IgD-negative memory B cell (primary cell): Measurements from ENCODE around the gene IL36RN. TPM values are rescaled to one million over a fixed set of nuclear protein-coding genes. Genes with fewer than 3 reads are reported as not detected.

Source experiments
- H3K27ac Mint-ChIP-seq, 3 donors: one replicate each; pipeline ENCODE4 v1.8.0; 2020 to 2022; ENCODE audit warnings: mild to moderate bottlenecking in 3 of 3, mixed read lengths in 3 of 3, moderate library complexity in 1 of 3
- H3K27me3 Mint-ChIP-seq: one replicate; pipeline ENCODE4 v1.8.0; 2021; ENCODE audit warnings: mixed read lengths
- H3K36me3 Mint-ChIP-seq: one replicate; pipeline ENCODE4 v1.8.0; 2020; ENCODE audit warnings: mild to moderate bottlenecking, mixed read lengths
- H3K4me1 Mint-ChIP-seq, 3 donors: one replicate each; pipeline ENCODE4 v1.8.0; 2020 to 2022; ENCODE audit warnings: mixed read lengths in 3 of 3, mild to moderate bottlenecking in 1 of 3
- H3K4me3 Mint-ChIP-seq, 4 donors: one replicate each; pipeline ENCODE4 v1.8.0; 2020 to 2022; ENCODE audit warnings: mild to moderate bottlenecking in 4 of 4, mixed read lengths in 4 of 4, moderate library complexity in 3 of 4
- H3K9me3 Mint-ChIP-seq, 3 donors: one replicate each; pipeline ENCODE4 v1.8.0; 2020 to 2021; ENCODE audit warnings: mixed read lengths in 3 of 3, mild to moderate bottlenecking in 1 of 3
- polyA plus RNA-seq: library from polyadenylated mRNA; unstranded; fragments of 300-500 nt; fragmentation: Illumina TruSeq; gene quantifications from one replicate; pipeline ENCODE4 v1.2.3, GENCODE V29; 2021

The IL36RN gene
- not detected for polyA plus RNA-seq

DNA sequence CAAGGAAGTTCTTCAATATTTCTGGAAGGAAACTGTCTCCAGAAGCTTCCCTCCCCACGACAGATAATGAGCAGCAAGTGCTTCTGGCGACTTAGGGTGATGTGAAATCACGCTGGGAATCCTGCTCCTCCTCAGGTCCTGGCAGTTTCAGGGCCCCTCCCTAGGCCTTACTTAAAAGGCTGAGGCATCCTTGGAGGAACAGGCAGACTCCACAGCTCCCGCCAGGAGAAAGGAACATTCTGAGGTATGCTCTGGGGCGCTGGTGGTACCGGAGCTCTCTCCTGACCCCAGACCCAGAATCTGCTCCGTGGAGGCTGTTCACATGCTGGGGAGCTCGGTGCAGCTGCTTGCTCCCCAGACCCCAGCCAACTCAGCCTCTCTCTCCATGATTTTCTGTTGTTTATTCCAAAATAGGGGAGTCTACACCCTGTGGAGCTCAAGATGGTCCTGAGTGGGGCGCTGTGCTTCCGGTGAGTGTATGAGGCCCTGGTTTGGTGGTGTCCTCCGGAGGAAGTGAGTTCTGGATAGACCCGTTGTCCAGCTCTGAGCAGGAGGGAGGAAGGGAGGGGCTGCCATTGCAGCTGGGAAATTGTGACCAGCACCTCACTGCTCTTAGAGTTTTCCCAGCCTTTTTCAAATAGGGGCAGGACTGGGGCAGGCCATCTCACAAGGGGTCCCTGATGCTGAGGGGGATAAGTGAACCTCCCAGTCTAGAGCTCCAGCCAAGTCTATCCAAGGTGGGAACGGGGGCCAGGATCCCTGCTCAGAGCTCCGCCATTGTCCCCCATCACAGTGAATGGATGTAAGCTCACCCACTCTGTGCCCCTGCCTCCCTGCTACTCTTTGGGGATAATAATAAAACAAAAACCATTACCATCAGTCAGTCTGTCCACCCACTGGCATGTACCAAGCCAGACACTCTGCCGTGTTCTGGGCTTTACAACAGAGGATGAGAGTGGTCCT lies at the start of gene IL36RN:
IL36RN (plus strand) TSS at position 201 of the 963 bp plus-strand sequence; CDS start at position 442, 241 bp downstream.
- Mint-ChIP-seq H3K9me3 (peaks cover 9 to 18% (median 12%) of the 10 kb centered on the region in 3 donors), H3K4me1 (no peaks in the 10 kb centered on the region), H3K36me3 (no peaks in the 10 kb centered on the region), H3K27me3 (peaks cover 10% of the 10 kb centered on the region), H3K27ac (no peak within 1 kb of the TSS), H3K4me3 (no peak within 1 kb of the TSS)

- no peak overlapping the region for H3K4me3 Mint-ChIP-seq
- H3K36me3 Mint-ChIP-seq: no peaks in the 10 kb centered on the region
- H3K27me3 Mint-ChIP-seq: peaks cover 8% of the 10 kb centered on the region
Measured at GRCh38 chr2:113009622-113010021, 49.4 kb upstream of the IL36RN start.

GRCh38 chr2:113010088-113010487 lies 48.9 kb upstream of the IL36RN start:
- Mint-ChIP-seq H3K36me3 (no peaks in the 10 kb centered on the region), H3K4me1 (no peaks in the 10 kb centered on the region), H3K27ac (no peak overlapping the region), H3K4me3 (no peak overlapping the region), H3K9me3 (no peaks in the 10 kb centered on the region), H3K27me3 (peaks cover 12% of the 10 kb centered on the region)

More at GRCh38 chr2:113009622-113010021, 49.4 kb upstream of the IL36RN start:
- Mint-ChIP-seq H3K9me3 (no peaks in the 10 kb centered on the region), H3K27ac (no peak overlapping the region), H3K4me1 (no peaks in the 10 kb centered on the region)

GRCh38 chr2:113011108-113011507 lies 47.9 kb upstream of the IL36RN start:
- Mint-ChIP-seq H3K9me3 (no peaks in the 10 kb centered on the region), H3K4me1 (no peaks in the 10 kb centered on the region), H3K27ac (no peak overlapping the region), H3K27me3 (peaks cover 14% of the 10 kb centered on the region), H3K4me3 (no peak overlapping the region), H3K36me3 (no peaks in the 10 kb centered on the region)

- Mint-ChIP-seq H3K27ac (no peak overlapping the region), H3K4me3 (no peak overlapping the region), H3K36me3 (no peaks in the 10 kb centered on the region), H3K4me1 (no peaks in the 10 kb centered on the region), H3K27me3 (peaks cover 26% of the 10 kb centered on the region), H3K9me3 (peaks cover 0 to 6% (median 0%) of the 10 kb centered on the region in 3 donors)
Measured at GRCh38 chr2:113012436-113013335, 46.3 kb upstream of the IL36RN start.

DNA sequence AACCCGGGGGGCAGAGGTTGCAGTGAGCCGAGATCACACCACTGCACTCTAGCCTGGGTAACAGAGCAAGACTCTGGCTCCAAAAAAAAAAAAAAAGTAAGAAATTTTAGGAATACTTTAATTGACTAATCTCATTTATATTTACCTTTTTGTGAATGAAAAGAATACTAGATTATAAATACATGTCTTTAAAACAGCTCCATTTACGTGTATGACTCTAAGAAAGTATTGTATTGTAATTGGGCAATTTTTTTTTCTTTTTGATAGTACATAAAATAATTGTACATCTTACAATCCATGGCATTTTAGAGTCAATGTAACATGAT lies 45.7 kb upstream of the IL36RN start:
- no peaks in the 10 kb centered on the region for H3K4me1 Mint-ChIP-seq
- no peak overlapping the region for H3K27ac Mint-ChIP-seq
- H3K9me3 Mint-ChIP-seq: peaks cover 0 to 7% (median 2%) of the 10 kb centered on the region in 3 donors
- peaks cover 28% of the 10 kb centered on the region for H3K27me3 Mint-ChIP-seq
- H3K4me3 Mint-ChIP-seq: no peak overlapping the region
- H3K36me3 Mint-ChIP-seq: no peaks in the 10 kb centered on the region

GRCh38 chr2:113014067-113014466 lies 44.9 kb upstream of the IL36RN start:
- no peak overlapping the region for H3K27ac Mint-ChIP-seq
- H3K4me1 Mint-ChIP-seq: no peaks in the 10 kb centered on the region
- peaks cover 32% of the 10 kb centered on the region for H3K27me3 Mint-ChIP-seq
- no peak overlapping the region for H3K4me3 Mint-ChIP-seq
- H3K9me3 Mint-ChIP-seq: peaks cover 0 to 14% (median 10%) of the 10 kb centered on the region in 3 donors
- H3K36me3 Mint-ChIP-seq: no peaks in the 10 kb centered on the region

GRCh38 chr2:113015042-113015441 lies 44.0 kb upstream of the IL36RN start:
- no peaks in the 10 kb centered on the region for H3K4me1 Mint-ChIP-seq
- no peak overlapping the region for H3K27ac Mint-ChIP-seq
- H3K4me3 Mint-ChIP-seq: no peak overlapping the region
- no peaks in the 10 kb centered on the region for H3K36me3 Mint-ChIP-seq
- H3K27me3 Mint-ChIP-seq: peaks cover 34% of the 10 kb centered on the region
- peaks cover 0 to 14% (median 10%) of the 10 kb centered on the region in 3 donors for H3K9me3 Mint-ChIP-seq

- H3K27ac Mint-ChIP-seq: no peak overlapping the region
Measured at GRCh38 chr2:113015655-113016054, 43.3 kb upstream of the IL36RN start.

DNA sequence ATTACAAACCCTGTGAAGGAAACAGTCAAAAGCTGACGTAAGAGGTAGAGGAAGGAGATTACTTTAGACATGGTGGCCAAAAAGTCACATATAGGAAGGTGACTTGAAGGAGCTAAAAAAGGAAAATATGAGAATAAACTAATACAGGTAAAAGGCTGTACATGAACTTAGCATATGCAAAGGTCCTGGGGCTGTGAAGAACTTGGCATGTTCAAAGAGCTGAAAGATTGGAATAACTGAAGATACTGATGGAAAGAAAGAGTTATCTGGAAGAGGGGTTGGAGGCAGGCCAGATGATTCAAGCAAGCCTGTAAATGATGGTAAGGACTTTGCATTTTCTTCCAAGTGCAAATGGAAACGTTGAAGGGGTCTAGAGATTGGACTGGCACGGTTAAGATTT lies 40.5 kb upstream of the IL36RN start:
- H3K4me1 Mint-ChIP-seq: no peaks in the 10 kb centered on the region
- H3K36me3 Mint-ChIP-seq: no peaks in the 10 kb centered on the region
- peaks cover 0 to 14% (median 10%) of the 10 kb centered on the region in 3 donors for H3K9me3 Mint-ChIP-seq
- peaks cover 34% of the 10 kb centered on the region for H3K27me3 Mint-ChIP-seq
- H3K4me3 Mint-ChIP-seq: no peak overlapping the region
- H3K27ac Mint-ChIP-seq: no peak overlapping the region

More at GRCh38 chr2:113015655-113016054, 43.3 kb upstream of the IL36RN start:
- Mint-ChIP-seq H3K4me1 (no peaks in the 10 kb centered on the region), H3K4me3 (no peak overlapping the region), H3K36me3 (no peaks in the 10 kb centered on the region), H3K27me3 (peaks cover 34% of the 10 kb centered on the region), H3K9me3 (peaks cover 0 to 14% (median 10%) of the 10 kb centered on the region in 3 donors)

GRCh38 chr2:113021312-113021711 lies 37.7 kb upstream of the IL36RN start:
- Mint-ChIP-seq H3K4me3 (no peak overlapping the region), H3K27me3 (peaks cover 39% of the 10 kb centered on the region), H3K27ac (peak overlapping the region in 1 of 3 donors; percentile 2), H3K4me1 (peaks cover 0 to 7% (median 4%) of the 10 kb centered on the region in 3 donors), H3K36me3 (no peaks in the 10 kb centered on the region), H3K9me3 (peaks cover 0 to 14% (median 10%) of the 10 kb centered on the region in 3 donors)

- H3K27ac Mint-ChIP-seq: no peak overlapping the region
- H3K36me3 Mint-ChIP-seq: no peaks in the 10 kb centered on the region
- peaks cover 0 to 2% (median 0%) of the 10 kb centered on the region in 3 donors for H3K9me3 Mint-ChIP-seq
- H3K4me1 Mint-ChIP-seq: peaks cover 0 to 7% (median 4%) of the 10 kb centered on the region in 3 donors
- H3K27me3 Mint-ChIP-seq: peaks cover 34% of the 10 kb centered on the region
- H3K4me3 Mint-ChIP-seq: no peak overlapping the region
Measured at GRCh38 chr2:113024764-113025163, 34.2 kb upstream of the IL36RN start.

GRCh38 chr2:113025737-113026136 lies 33.3 kb upstream of the IL36RN start:
- H3K4me3 Mint-ChIP-seq: no peak overlapping the region
- peaks cover 38% of the 10 kb centered on the region for H3K27me3 Mint-ChIP-seq
- peaks cover 0 to 7% (median 4%) of the 10 kb centered on the region in 3 donors for H3K4me1 Mint-ChIP-seq
- no peak overlapping the region for H3K27ac Mint-ChIP-seq
- no peaks in the 10 kb centered on the region for H3K36me3 Mint-ChIP-seq
- peaks cover 0 to 2% (median 0%) of the 10 kb centered on the region in 3 donors for H3K9me3 Mint-ChIP-seq

- peaks cover 0 to 7% (median 4%) of the 10 kb centered on the region in 3 donors for H3K4me1 Mint-ChIP-seq
Measured at GRCh38 chr2:113027691-113028090, 31.3 kb upstream of the IL36RN start.

DNA sequence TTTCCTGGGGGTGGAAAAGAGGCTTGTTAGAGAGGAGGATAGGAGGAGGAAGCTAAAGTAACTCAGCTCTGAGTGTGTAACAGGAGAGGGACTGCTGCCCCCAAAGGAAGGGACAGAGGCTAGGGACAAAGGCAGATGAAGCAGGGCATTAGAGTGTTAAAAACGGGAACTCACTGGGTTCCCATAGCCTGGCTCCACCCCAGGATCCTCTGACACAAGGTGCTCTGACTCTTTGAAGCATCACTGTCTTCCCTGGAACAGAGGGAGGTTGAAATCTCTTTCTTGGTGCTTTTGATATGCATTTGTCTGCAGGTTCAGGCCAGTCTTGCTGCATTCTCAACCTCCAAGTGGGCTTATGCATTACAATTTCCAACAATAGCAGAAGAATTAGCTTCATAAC lies 30.9 kb upstream of the IL36RN start:
- H3K27ac Mint-ChIP-seq: no peak overlapping the region
- H3K9me3 Mint-ChIP-seq: peaks cover 0 to 2% (median 0%) of the 10 kb centered on the region in 3 donors
- peaks cover 38% of the 10 kb centered on the region for H3K27me3 Mint-ChIP-seq
- peaks cover 0 to 7% (median 4%) of the 10 kb centered on the region in 3 donors for H3K4me1 Mint-ChIP-seq
- no peaks in the 10 kb centered on the region for H3K36me3 Mint-ChIP-seq
- no peak overlapping the region for H3K4me3 Mint-ChIP-seq

More at GRCh38 chr2:113027691-113028090, 31.3 kb upstream of the IL36RN start:
- H3K9me3 Mint-ChIP-seq: peaks cover 0 to 2% (median 0%) of the 10 kb centered on the region in 3 donors
- H3K27me3 Mint-ChIP-seq: peaks cover 38% of the 10 kb centered on the region
- no peak overlapping the region for H3K27ac Mint-ChIP-seq
- no peaks in the 10 kb centered on the region for H3K36me3 Mint-ChIP-seq
- no peak overlapping the region for H3K4me3 Mint-ChIP-seq
